ACHN (cell line): ENCODE results near the gene MAP1S.

ENCODE experiments used
- DNase-seq: peaks from one replicate; pipeline ENCODE4 v3.0.0-alpha.2; 2015
- in situ Hi-C: cut with HindIII; loops from 2 replicates; pipeline ENCODE4 v1.10.0; 2017; ENCODE audit warnings: low sequenced_read_pairs, low pct_ligation_motif_present, low pct_unique_long_range_greater_than_20kb

Gene MAP1S, protein sequence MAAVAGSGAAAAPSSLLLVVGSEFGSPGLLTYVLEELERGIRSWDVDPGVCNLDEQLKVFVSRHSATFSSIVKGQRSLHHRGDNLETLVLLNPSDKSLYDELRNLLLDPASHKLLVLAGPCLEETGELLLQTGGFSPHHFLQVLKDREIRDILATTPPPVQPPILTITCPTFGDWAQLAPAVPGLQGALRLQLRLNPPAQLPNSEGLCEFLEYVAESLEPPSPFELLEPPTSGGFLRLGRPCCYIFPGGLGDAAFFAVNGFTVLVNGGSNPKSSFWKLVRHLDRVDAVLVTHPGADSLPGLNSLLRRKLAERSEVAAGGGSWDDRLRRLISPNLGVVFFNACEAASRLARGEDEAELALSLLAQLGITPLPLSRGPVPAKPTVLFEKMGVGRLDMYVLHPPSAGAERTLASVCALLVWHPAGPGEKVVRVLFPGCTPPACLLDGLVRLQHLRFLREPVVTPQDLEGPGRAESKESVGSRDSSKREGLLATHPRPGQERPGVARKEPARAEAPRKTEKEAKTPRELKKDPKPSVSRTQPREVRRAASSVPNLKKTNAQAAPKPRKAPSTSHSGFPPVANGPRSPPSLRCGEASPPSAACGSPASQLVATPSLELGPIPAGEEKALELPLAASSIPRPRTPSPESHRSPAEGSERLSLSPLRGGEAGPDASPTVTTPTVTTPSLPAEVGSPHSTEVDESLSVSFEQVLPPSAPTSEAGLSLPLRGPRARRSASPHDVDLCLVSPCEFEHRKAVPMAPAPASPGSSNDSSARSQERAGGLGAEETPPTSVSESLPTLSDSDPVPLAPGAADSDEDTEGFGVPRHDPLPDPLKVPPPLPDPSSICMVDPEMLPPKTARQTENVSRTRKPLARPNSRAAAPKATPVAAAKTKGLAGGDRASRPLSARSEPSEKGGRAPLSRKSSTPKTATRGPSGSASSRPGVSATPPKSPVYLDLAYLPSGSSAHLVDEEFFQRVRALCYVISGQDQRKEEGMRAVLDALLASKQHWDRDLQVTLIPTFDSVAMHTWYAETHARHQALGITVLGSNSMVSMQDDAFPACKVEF

DNA sequence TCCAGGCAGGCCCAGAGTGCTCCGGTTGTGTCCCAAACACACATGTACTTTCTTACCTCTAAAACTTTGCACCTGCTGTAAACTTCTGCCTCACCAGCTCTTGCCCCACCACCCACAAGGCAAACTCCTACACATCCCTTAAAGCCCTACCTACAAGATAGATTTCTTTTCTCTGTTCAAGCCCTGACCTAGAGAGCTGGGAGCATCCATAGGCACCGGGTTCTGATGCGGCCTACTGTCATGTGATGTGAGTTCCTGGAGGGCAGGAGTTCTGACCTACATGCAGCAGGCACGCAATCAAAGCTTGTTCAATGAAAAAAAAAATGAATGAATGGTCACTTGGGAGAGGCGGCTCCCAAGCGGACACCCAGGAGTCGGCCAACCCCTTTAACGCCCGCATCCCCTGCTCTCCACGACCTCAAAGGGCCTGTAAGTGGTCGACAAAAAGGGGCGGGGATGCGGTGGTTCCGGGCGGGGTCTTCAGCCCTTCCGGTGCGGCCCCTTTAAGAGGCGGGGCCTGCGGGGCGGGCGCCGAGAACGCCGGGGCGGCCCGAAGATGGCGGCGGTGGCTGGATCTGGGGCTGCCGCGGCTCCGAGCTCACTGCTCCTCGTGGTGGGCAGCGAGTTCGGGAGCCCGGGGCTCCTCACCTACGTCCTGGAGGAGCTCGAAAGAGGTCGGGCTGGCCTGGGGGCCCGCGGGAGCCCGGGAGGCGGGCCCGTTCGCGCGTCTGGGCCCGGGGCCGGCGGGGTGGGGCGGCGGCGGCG lies at the start of gene MAP1S:
MAP1S (plus strand) TSS at position 534 of the 765 bp plus-strand sequence; CDS start at position 557, 23 bp downstream.
- in situ Hi-C loops, result no loop called here
- DNase-seq, result peak; percentile 51

DNA sequence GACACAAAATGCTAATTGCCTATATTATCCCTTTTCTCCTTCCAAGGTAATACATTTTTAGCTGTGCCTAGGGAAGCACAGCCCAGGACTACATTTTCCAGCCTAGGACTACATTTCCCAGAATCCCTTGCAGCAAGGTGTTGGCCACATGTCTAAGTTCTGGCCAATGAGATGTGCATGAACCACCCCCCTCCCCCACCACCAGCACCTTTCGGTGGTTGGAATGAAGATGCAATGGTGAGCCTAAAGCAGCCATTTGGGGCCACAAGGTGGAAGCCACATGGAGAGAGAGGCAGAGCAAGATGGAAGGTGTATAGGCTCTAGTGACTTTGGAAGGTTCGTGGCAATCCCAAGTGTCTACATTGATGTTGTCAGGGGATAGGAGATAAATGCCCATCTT lies 47.4 kb upstream of the MAP1S start:
- in situ Hi-C loops, result no loop called here
- peak; percentile 15 for DNase-seq

DNA sequence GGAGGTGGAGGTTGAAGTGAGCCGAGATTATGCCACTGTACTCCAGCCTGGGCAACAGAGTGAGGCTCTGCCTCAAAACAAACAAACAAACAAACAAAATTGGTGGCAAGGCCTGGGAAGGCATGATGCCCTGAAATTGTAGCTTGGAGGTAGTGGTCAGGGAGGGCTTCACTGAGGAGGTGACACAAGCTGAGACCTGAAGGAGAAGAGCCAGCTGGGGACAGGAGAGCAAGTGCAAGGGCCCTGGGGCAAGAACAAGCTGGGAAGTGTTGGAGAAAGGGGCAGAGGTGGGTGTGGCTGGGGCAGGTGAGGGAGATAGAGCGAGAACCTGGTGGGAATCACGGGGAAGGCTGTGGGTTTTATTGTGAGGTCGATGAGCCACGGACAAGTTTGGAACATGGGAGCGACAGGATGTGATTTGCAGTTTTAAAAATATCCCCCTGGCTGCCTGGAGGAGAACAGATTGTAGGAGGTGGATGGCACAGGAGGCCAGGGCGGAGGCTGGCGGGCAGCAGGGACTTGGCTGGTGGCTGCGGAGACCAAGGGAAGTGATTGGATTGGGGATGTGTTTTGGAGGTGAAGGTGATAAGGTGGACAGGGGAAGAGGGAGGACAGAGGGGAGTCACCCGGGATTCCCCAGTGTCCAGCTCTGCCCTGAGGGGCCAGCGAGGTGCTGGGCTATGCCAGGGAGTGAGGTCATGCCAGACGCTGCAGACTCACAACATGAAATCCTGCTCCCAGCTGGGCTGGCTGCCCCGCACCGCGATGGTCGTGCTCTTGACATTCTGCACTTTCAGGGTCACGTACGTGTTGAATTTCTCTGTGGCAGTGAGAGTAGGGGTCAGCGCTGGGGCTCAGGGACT lies 45.1 kb upstream of the MAP1S start:
- no peak for DNase-seq
- in situ Hi-C loops, result no loop called here

DNA sequence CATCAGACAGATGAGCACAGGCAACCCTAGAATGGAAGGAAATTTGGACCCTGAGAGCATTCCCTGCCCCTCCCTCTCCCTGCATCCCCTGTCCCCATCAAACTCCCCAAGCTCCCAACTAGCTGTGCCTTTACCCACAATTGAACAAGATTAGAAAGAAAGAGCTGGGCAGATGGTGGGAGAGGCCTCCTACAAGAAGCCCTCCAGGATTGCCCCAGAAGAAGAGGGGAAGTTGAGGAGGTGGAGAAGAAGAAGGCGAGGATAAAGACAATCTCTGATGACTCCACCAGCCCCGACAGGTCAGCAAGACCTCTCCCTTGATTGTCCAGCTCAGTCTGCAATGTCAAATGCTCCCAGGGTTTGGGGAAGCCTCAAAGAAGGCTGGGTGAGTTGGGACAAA lies 43.0 kb upstream of the MAP1S start:
- in situ Hi-C loops, result no loop called here
- no peak for DNase-seq

DNA sequence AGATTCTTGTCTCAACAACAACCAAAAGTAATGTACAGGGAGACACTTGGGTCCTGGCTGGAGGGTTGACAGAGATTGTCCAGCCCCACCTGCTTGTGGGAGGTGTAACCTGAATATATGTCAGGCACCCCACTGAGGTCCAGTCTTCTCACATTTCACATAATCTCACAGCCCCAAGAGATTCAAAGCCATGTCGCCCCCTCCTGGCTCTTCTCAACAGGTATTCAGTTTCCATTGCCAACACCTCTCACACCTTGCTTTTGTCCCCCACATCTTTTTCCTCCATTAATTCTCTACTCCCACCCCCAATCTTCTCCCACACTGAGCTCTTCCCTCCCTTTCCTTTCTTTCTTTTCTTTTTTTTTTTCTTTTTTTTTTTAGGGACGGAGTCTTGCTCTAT lies 42.3 kb upstream of the MAP1S start:
- DNase-seq, result no peak
- in situ Hi-C loops, result no loop called here

DNA sequence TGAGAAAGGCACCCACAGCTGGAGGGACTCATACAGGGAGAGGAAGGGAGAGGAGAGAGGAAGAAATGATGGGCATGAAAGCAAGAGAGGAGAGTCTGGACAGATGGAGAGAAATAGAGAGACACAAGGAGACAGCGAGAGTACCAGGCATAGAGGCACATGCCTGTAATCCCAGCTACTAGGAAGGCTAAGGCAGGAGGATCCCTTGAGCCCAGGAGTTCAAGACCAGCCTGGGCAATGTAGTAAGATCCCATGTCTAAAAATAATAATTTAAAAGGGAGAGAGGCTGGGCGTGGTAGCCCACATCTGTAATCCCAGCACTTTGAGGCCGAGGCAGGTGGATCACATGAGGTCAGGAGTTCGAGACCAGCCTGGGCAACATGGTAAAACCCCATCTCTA lies 40.4 kb upstream of the MAP1S start:
- no peak for DNase-seq
- in situ Hi-C loops, result no loop called here

DNA sequence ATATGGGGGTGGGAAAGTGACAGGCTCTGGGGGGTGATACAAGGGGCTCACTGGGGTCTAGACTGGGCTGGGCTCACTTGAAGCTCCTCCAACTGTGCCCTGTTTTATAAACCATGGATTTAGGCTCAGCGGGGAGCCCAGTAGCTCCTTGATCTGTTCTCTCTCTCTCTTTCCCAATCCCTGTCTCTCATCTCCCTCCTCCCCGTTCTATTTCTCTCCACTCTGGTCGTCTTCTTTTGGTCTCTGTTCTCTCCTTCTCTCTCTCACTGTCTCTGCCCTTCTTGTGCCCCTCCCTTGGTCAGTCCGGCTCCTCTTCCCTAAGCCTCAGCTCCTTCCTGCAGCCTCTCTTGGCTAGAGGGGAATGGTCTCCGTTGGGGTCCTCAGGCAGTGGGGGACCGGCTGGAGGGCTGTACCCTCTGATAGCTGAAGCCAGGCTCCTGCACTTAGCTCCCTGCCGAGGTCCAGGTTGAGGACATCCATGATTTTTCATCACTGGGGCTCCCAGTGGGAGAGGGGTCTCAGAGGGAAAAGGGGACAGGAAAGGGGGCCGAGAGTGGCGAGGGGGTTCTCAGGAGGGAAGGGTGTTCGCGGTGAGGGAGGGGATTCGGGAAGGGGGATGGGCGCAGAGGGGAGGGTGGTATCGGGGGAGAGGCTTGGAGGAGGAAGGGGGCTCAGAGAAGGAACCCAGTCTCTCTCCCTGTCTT lies 39.6 kb upstream of the MAP1S start:
- in situ Hi-C loops, result no loop called here
- no peak for DNase-seq

DNA sequence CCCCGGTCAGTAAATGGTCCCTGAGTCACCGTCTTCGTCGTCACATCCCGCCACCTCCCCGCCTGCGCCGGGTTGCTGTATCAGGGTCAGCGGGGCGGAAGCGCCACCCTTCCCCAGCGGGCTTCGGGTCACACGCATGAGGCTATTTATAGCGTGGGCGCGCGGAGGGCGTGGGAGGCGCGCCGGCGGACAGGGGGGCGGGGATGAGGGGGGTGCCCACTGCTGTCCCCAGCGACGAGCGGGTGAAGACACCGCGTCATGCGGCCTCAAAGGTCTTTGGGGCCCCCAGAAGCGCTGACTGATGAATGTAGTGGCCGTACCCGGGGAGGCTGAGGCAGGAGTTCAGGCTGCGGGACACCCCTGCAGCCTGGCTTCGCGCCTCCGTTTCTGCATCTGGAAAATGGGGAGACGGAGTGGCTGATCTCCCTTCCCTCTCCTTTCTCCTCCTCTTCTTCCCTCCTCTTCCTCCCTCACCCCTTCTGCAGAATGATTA lies 39.0 kb upstream of the MAP1S start:
- peak; percentile 16 for DNase-seq
- in situ Hi-C loops, result no loop called here

DNA sequence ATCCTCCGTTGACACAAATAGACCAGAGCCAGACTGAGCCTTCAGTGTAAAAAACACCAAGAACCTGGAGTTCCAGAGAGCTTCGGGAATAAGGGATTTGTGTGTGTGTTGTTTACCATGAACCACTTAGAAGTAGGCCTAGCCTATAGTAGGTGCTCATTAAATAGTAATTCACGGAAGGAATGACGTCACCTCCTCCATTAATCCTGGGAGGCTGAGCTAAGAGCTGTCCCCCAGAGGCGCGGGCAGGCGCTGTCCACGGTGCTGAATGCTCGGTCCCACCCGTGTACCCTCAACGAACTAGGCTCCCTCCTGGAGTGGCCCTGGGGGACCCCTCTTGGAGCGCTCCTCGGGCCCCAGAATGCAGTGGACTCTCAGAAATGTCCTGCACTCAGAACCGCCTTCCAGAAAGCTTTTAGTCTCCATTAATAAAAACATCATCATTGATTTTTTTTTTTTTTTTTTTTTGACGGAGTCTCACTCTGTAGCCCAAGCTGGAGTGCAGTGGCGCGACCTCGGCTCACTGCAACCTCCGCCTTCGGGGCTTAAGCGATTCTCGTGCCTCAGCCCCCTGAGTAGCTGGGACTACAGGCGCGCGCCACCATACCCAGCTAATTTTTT lies 37.7 kb upstream of the MAP1S start:
- in situ Hi-C loops, result no loop called here
- peak; percentile 57 for DNase-seq

DNA sequence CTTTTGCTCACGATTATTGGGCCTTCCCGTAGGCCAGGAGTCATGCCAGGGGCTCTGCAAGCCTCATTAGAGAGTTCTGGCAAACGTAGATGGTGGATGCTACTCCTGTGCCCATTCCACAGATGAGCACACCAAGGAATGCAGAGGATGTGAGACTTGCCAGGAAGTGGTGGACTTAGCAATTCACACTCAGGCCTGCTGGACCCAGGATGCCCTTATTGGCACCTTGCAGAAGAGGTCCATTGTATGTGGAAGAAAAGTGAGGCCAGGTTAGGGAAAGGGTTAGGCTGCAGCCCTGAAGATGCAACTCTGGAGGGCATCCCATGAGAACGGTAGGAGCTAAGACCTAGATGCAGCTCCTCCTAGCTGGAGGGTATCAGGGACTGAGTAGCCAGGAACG lies 37.0 kb upstream of the MAP1S start:
- in situ Hi-C loops, result no loop called here
- no peak for DNase-seq

DNA sequence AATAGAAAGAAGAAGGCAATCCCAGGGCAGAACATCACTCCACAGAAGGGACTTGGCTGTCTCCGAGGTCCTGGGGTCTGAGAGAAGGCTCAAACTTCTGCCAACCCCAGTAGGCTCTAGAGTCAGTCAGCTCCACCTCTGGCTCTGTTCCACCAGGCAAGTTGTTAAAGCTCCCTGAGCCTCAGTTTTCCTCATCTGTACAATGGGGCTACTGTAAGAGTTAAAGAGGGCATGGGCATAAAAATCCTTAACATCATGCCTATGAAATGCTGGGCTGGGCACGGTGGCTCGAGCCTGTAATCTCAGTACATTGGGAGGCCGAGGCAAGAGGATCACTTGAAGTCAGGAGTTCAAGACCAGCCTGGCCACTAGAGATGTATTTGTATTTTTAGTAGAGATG lies 36.2 kb upstream of the MAP1S start:
- no peak for DNase-seq
- in situ Hi-C loops, result no loop called here

DNA sequence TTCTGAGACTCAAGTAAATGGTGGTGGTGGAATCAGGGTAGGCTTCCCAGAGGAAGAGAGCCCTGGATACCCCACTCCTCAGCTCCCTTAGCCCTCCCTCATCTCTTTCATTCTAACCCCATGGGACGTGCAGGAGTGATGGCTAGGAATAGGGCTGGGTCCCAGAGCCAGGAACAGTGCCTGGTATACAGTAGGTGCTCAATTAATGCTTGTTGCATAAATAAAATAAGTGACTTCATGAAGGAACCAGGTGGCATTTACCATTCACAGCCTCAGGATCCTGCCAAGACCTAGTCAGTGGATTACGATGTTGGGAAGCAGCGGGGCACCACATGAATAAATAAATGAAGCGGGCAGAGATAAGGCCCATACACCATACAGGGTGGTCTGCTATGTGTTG lies 35.0 kb upstream of the MAP1S start:
- in situ Hi-C loops, result no loop called here
- no peak for DNase-seq

DNA sequence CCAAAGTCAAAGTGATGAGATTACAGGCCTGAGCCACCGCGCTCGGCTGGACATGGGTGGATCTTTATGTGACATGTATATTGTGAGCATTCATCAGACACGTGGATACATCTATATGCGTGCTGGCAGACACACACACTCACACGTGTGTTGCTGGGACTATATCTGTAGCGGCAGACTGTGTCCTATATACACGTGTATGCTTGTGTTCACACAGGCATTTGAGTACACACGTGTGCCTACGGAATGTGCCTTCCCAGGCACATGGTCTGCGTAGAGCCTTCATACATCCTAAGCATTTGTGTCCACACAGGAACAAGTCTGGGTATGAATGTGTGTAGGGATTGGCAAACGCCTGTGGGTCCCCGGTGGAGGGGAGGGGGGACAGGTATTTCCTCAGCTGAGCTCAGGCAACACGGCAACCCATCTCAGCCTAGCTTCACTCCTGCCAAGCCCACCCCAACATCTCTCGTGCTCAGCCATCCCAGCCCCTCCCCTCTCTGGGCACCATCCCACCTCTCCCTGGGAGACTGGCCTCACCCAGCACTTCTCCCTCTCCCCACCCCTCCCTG lies 33.7 kb upstream of the MAP1S start:
- DNase-seq, result no peak
- in situ Hi-C loops, result no loop called here

DNA sequence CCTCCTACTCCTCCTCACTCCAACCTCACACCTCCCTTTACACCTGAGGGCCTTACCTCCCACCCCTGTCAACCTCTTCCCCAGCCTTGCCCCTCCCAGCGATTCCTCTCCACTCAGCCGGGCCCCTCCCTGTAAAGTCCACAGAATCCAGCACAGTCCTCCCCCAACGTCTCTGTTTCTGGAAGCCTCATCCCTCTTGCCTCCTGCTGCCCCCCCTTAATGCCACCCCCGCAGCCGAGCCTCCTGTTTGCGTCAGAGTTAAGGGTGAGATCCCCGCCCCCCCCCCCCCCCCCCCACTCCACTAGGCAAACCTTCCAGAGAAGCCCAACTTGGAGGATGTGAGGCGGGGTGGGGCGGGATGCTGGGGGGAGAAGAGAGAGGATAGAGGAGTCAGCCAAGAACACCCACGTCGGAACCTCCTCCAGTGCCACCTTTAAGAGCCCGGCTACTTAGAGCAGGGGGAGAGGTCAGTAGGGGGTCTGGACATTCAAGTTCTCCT lies 33.2 kb upstream of the MAP1S start:
- in situ Hi-C loops, result no loop called here
- no peak for DNase-seq

DNA sequence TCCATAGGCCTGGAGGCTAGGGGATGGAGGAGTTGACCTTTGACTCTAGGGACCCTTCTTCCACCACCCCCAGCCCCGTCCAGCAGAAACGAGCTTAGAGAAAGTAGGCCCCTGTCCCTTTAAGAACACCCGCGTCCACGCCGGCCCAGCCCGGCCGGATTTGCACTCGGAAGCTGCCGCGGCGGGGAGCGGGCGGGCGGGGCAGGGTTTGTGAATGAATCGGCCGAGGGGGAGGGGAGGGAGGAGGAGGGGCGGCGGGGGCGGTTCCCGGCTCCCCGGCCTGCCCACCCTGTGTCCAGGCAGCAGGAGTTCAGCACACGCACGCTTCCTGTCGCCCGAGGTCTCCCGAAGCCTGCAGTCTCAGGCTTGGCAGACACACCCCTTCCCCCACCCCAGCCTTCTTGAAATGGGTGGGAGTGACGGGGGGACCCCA lies 32.7 kb upstream of the MAP1S start:
- DNase-seq, result no peak
- in situ Hi-C loops, result no loop called here

DNA sequence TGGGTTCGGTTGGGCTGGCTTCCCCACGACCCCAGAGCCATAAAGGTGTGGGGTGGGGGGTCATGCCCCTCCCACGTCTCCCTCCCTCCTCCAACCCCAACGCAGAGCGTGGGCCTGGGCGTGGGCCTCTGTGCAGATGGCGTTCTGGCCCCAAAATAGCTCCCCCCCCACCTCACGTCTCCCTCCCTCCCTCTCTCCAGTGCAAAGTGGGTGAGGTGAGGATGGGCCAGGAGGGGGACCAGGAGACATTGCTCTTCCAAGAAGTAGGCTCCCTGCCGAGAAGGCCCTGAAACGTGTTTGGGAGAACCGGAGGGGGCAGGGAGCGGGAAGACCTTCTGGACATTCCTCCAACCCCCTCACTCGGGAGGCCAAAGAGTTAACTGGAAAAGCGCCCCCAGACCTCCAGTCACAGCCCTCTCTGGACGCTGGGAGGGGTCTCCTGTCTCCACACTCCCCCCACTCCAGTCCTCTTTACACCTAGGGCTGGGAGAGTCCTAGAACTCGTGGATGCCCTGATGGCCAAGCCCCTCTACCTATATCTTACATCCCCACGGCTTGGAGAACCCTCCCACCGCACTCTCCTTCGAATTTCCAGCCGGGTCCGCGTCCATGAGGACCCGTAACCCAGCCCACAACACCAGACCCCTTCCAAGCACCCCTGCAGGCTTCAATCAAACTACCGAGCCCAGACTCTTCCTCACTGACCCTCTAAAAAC lies 32.0 kb upstream of the MAP1S start:
- DNase-seq, result no peak
- in situ Hi-C loops, result no loop called here
